GM12878 (cell line): ENCODE measurements around the gene DLK1. TPM values are rescaled to one million over a fixed set of nuclear protein-coding genes. Genes with fewer than 3 reads are reported as not detected.

ENCODE experiments used
- ATAC-seq: fragments of 200-7000 bp; cut with Tn5 transposase; 3 replicates; pipeline ENCODE4 v1.9.1; 2020; ENCODE audit warnings: mild to moderate bottlenecking, moderate library complexity
- BruUV-seq: library from RNA; stranded (reverse); fragments of 400-500 nt; replicated peaks from 2 replicates; lab custom pipeline; 2021; lab: Mats Ljungman, UMichigan
- CTCF ChIA-PET: fragments of 300-600 bp; sonication (Branson Sonifier 250); formaldehyde crosslinking; extraction: SDS; loops from one replicate; lab custom pipeline; 2021; ENCODE audit warnings: inconsistent platforms; lab: Yijun Ruan, JAX
- POLR2A ChIA-PET: fragments of 350-600 bp; formaldehyde crosslinking; extraction: SDS; loops from one replicate; lab custom pipeline; 2021; ENCODE audit warnings: inconsistent platforms; lab: Charles Lee
- RAD21 ChIA-PET: fragments of 300-600 bp; sonication (Branson Sonifier 250); formaldehyde crosslinking; loops from one replicate; lab custom pipeline; 2023; ENCODE audit warnings: antibody characterized with exemption; ENCODE audit not compliant: unreplicated experiment; lab: Charles Lee
- SMC1A ChIA-PET: fragments of 300-600 bp; sonication (Branson Sonifier 250); formaldehyde crosslinking; loops from one replicate; lab custom pipeline; 2023; ENCODE audit not compliant: unreplicated experiment, uncharacterized antibody; lab: Charles Lee
- DNase-seq: peaks from one replicate; pipeline ENCODE4 v3.0.0-alpha.2; 2011; ENCODE audit warnings: low read depth, low spot score
- FAIRE-seq: peaks from 3 replicates; lab custom pipeline; 2011; peaks lifted over from hg19 to GRCh38; lab: Jason Lieb, UNC
- H2AFZ ChIP-seq: 2 replicates; pipeline ENCODE4 v1.6.0; 2011; ENCODE audit warnings: low read depth, low read length, control low read depth; ENCODE audit not compliant: control insufficient read depth
- H3K27ac ChIP-seq: 2 replicates; pipeline ENCODE4 v1.5.1; 2011; ENCODE audit warnings: control low read depth; ENCODE audit not compliant: control insufficient read depth, insufficient read depth
- H3K27me3 ChIP-seq, 2 experiments: replicated peaks in 1 of 2; 2 replicates each; pipeline versions ENCODE4 v1.6.0 to v1.6.1; 2011; ENCODE audit warnings: low read length in 1 of 2; ENCODE audit not compliant: control insufficient read depth in 2 of 2, insufficient read depth in 2 of 2
- H3K36me3 ChIP-seq, 2 experiments: 2 replicates each; pipeline ENCODE4 v1.5.1; 2011; ENCODE audit warnings: low read length in 1 of 2; ENCODE audit not compliant: control insufficient read depth in 2 of 2, insufficient read depth in 2 of 2
- H3K4me1 ChIP-seq: 2 replicates; pipeline ENCODE4 v1.6.1; 2011; ENCODE audit warnings: mild to moderate bottlenecking, low read length, moderate library complexity, mixed read lengths; ENCODE audit not compliant: control insufficient read depth, insufficient read depth
- H3K4me2 ChIP-seq: 2 replicates; pipeline ENCODE4 v1.6.0; 2011; ENCODE audit warnings: control low read depth; ENCODE audit not compliant: control insufficient read depth, insufficient read depth
- H3K4me3 ChIP-seq: fragments of 200-600 bp; sonication (generic); 2 replicates; pipeline ENCODE4 v1.5.1; 2016
- H3K79me2 ChIP-seq: 2 replicates; pipeline ENCODE4 v1.6.0; 2011; ENCODE audit warnings: low read length; ENCODE audit not compliant: control insufficient read depth, insufficient read depth
- H3K9ac ChIP-seq: 2 replicates; pipeline ENCODE4 v1.8.0; 2011; ENCODE audit warnings: low read length, control low read depth, mixed read lengths; ENCODE audit not compliant: control insufficient read depth, insufficient read depth
- H3K9me3 ChIP-seq: replicated peaks from 3 replicates; pipeline ENCODE4 v1.5.1; 2011; ENCODE audit warnings: mild to moderate bottlenecking, low read length; ENCODE audit not compliant: control insufficient read depth, insufficient read depth
- H4K20me1 ChIP-seq: 2 replicates; pipeline ENCODE4 v1.6.0; 2011; ENCODE audit not compliant: control insufficient read depth, insufficient read depth
- ATF2 ChIP-seq: IDR thresholded peaks from 2 replicates; pipeline ENCODE4 v1.6.1; 2012; ENCODE audit warnings: low read length, inconsistent platforms
- ATF7 ChIP-seq: fragments of 450-650 bp; IDR thresholded peaks from 2 replicates; pipeline ENCODE4 v1.6.1; 2016; ENCODE audit warnings: low read depth, mild to moderate bottlenecking
- BMI1 ChIP-seq: fragments of 450-650 bp; IDR thresholded peaks from 2 replicates; pipeline ENCODE4 v1.6.1; 2016; ENCODE audit warnings: mild to moderate bottlenecking, moderate library complexity, borderline replicate concordance
- CBX5 ChIP-seq: sonication (generic); IDR thresholded peaks from 2 replicates; pipeline ENCODE4 v1.6.1; 2016; ENCODE audit warnings: low read depth, moderate library complexity, mild to moderate bottlenecking, inconsistent platforms
- ELK1 ChIP-seq: IDR thresholded peaks from 2 replicates; pipeline ENCODE4 v1.6.1; 2012; ENCODE audit warnings: low read depth, low read length, improper control_type of control experiment
- EP300 ChIP-seq, 2 experiments: fragments of 150-350 bp in 1 of 2; IDR thresholded peaks; 2 replicates each; pipeline ENCODE4 v1.6.1; 2011 to 2012; ENCODE audit warnings: low read depth in 2 of 2, low read length in 2 of 2, borderline replicate concordance in 1 of 2, improper control_type of control experiment in 1 of 2, inconsistent platforms in 1 of 2; ENCODE audit not compliant: control insufficient read depth in 1 of 2
- FOXK2 ChIP-seq: fragments of 450-650 bp; IDR thresholded peaks from 2 replicates; pipeline ENCODE4 v1.6.1; 2017; ENCODE audit warnings: mild to moderate bottlenecking, moderate library complexity
- GABPA ChIP-seq: IDR thresholded peaks from 2 replicates; pipeline ENCODE4 v1.6.1; 2014; ENCODE audit warnings: antibody characterized with exemption, low read depth, mild to moderate bottlenecking, inconsistent platforms
- IKZF2 ChIP-seq, 2 experiments: fragments of 450-650 bp; IDR thresholded peaks; 2 replicates each; pipeline ENCODE4 v1.6.1; 2017; ENCODE audit warnings: mild to moderate bottlenecking in 2 of 2, moderate library complexity in 2 of 2
- JUND ChIP-seq: IDR thresholded peaks from 2 replicates; pipeline ENCODE4 v1.6.1; 2012; ENCODE audit warnings: low read depth, mild to moderate bottlenecking, low read length, improper control_type of control experiment, moderate library complexity
- KDM1A ChIP-seq: fragments of 200-600 bp; sonication (generic); IDR thresholded peaks from 2 replicates; pipeline ENCODE4 v1.6.1; 2016; ENCODE audit warnings: borderline replicate concordance
- KLF5 ChIP-seq: fragments of 450-650 bp; IDR thresholded peaks from 2 replicates; pipeline ENCODE4 v1.6.1; 2014; ENCODE audit warnings: mild to moderate bottlenecking; ENCODE audit not compliant: partially characterized antibody
- MYC ChIP-seq: IDR thresholded peaks from 2 replicates; pipeline ENCODE4 v1.6.1; 2011; ENCODE audit warnings: mild to moderate bottlenecking, low read length, moderate library complexity, inconsistent platforms; ENCODE audit not compliant: insufficient read depth, insufficient replicate concordance, insufficient read length, severe bottlenecking
- NFXL1 ChIP-seq: fragments of 450-650 bp; IDR thresholded peaks from 2 replicates; pipeline ENCODE4 v1.6.1; 2017; ENCODE audit warnings: antibody characterized with exemption, mild to moderate bottlenecking, borderline replicate concordance
- RBBP5 ChIP-seq: fragments of 200-600 bp; sonication (generic); conservative IDR thresholded peaks from 2 replicates; pipeline ENCODE4 v1.6.1; 2016
- SMARCA5 ChIP-seq: fragments of 450-650 bp; IDR thresholded peaks from 2 replicates; pipeline ENCODE4 v1.6.1; 2017; ENCODE audit warnings: mild to moderate bottlenecking
- SRF ChIP-seq, 2 experiments: IDR thresholded peaks; 2 replicates each; pipeline ENCODE4 v1.6.1; 2011; ENCODE audit warnings: low read depth in 2 of 2, low read length in 2 of 2, mild to moderate bottlenecking in 1 of 2, moderate library complexity in 1 of 2
- TCF12 ChIP-seq: IDR thresholded peaks from 2 replicates; pipeline ENCODE4 v1.6.1; 2011; ENCODE audit warnings: low read depth, mild to moderate bottlenecking, low read length
- ZNF274 ChIP-seq: IDR thresholded peaks from one replicate; pipeline ENCODE4 v1.8.0; 2011; ENCODE audit not compliant: insufficient read length, insufficient read depth
- ZNF622 ChIP-seq: fragments of 450-650 bp; IDR thresholded peaks from 2 replicates; pipeline ENCODE4 v1.6.1; 2017; ENCODE audit warnings: mild to moderate bottlenecking, inconsistent platforms
- WGBS: methylation state at CpG from one replicate; pipeline ENCODE4 v1.1.6; 2016; ENCODE audit warnings: low lambda C conversion rate; ENCODE audit not compliant: insufficient replicate concordance, insufficient coverage; ENCODE audit errors: missing lambda C conversion rate; 5-methylcytosine and 5-hydroxymethylcytosine counted together
- in situ Hi-C: fragments of 300-500 bp; cut with MboI; formaldehyde crosslinking; loops from 9 replicates; pipeline ENCODE4 v1.14.3; 2018; ENCODE audit warnings: mixed read lengths
- intact Hi-C: fragments of 100-400 bp; cut with micrococcal nuclease; formaldehyde crosslinking; loops from one replicate; pipeline ENCODE4 v1.14.2; 2022; ENCODE audit not compliant: unreplicated experiment
- polyA plus RNA-seq, 11 experiments: library from polyadenylated mRNA; depleted of rRNA in 4 of 11; unstranded in 6 of 11; stranded (reverse) in 5 of 11; fragments of >200 nt; fragmentation: Nextera tagmentation in 4 of 11; fragmentation: Illumina TruSeq in 1 of 11; extraction: Ambion mirVana in 4 of 11; extraction: Trizol in 1 of 11; gene quantifications; 1 replicate in 1 of 11; 2 replicates in 10 of 11; pipeline versions ENCODE4 v1.2.1 to v1.2.3, GENCODE V29; 2011 to 2016; ENCODE audit warnings: inconsistent platforms in 2 of 11, missing spikeins in 2 of 11, low read depth in 1 of 11
- total RNA-seq, 4 experiments: library from RNA; depleted of rRNA in 3 of 4; stranded (reverse); fragments of >200 nt in 3 of 4; fragmentation: Illumina TruSeq in 1 of 4; extraction: Trizol in 1 of 4; gene quantifications; 2 replicates each; pipeline versions ENCODE4 v1.2.1 to v1.2.3, GENCODE V29; 2013 to 2021

The DLK1 gene
- total and polyA plus RNA-seq, 10 of the 15 experiments (the other 5 are each of a cell fraction or from before 2014, with no cell fraction given): 0.87 TPM; not detected in 9

- FAIRE-seq (no peak), DNase-seq (no peak), ATAC-seq (no peak)
- H3K27ac ChIP-seq: no peak overlapping the region
- WGBS: 22% methylated on average over 10 of the region's 14 CpGs
- H3K27me3 ChIP-seq: no peaks in the 10 kb centered on the region; a peak in 1 of 4 replicates
- intact Hi-C loops (no loop called here), in situ Hi-C loops (no loop called here)
- H3K4me2 ChIP-seq: no peak overlapping the region
- ChIA-PET POLR2A (no interaction called here), CTCF (no interaction called here), SMC1A (no interaction called here), RAD21 (no interaction called here)
- no peaks in the 10 kb centered on the region for H3K9me3 ChIP-seq
- BruUV-seq: no TSS peak
- no peak for TF ChIP-seq SRF (IDR thresholded peaks at IDR 0.05; ENCODE audit: low read depth in 2 of 2, low read length in 2 of 2)
- TF ChIP-seq JUND: no peak
- no peak for TF ChIP-seq NFXL1
- TF ChIP-seq ATF7: no peak
- TF ChIP-seq RBBP5: no peak
- TF ChIP-seq GABPA: no peak
- TF ChIP-seq ELK1: no peak
- no peak for TF ChIP-seq KLF5
- TF ChIP-seq KDM1A: no peak
- TF ChIP-seq TCF12: no peak
- no peak for TF ChIP-seq MYC
- TF ChIP-seq CBX5: no peak
- no peak for TF ChIP-seq IKZF2 (IDR thresholded peaks at IDR 0.05)
- TF ChIP-seq BMI1: no peak
- no peak for TF ChIP-seq SMARCA5
- no peak for TF ChIP-seq FOXK2
- no peak for TF ChIP-seq EP300 (IDR thresholded peaks at IDR 0.05; ENCODE audit: borderline replicate concordance in 1 of 2, control insufficient read depth in 1 of 2, low read depth in 2 of 2, low read length in 2 of 2)
- no peak for TF ChIP-seq ATF2
- no peak for TF ChIP-seq ZNF622
- no peak for TF ChIP-seq ZNF274
- H4K20me1 ChIP-seq: no peaks in the 10 kb centered on the region
- no peak overlapping the region for H3K4me3 ChIP-seq
- H3K79me2 ChIP-seq: no peaks in the 10 kb centered on the region
- H3K36me3 ChIP-seq: no peaks in the 10 kb centered on the region
- no peak overlapping the region for H3K9ac ChIP-seq
- H2AFZ ChIP-seq: no peak overlapping the region
- H3K4me1 ChIP-seq: no peaks in the 10 kb centered on the region
Measured at GRCh38 chr14:100767788-100768536, 41.3 kb downstream of the DLK1 start.
